Liver (tissue), 9 donors: ENCODE results near the gene SERINC4. TPM values are rescaled to one million over a fixed set of nuclear protein-coding genes. Genes with fewer than 3 reads are reported as not detected.

Experiments
- DNase-seq: peaks from one replicate; pipeline ENCODE4 v3.0.0-alpha.2; 2017; ENCODE audit warnings: low spot score
- H3K27ac ChIP-seq, 2 donors: one replicate each; pipeline ENCODE4 v1.7.0; 2013; ENCODE audit warnings: inconsistent platforms in 2 of 2, low read length in 2 of 2, control low read depth in 1 of 2, low read depth in 1 of 2, mild to moderate bottlenecking in 1 of 2
- H3K27me3 ChIP-seq, 4 donors: one replicate each; pipeline versions ENCODE4 v1.6.1 to v1.7.0; 2013; ENCODE audit warnings: low read length in 3 of 4, inconsistent platforms in 1 of 4, mild to moderate bottlenecking in 1 of 4, moderate library complexity in 1 of 4; ENCODE audit not compliant: control insufficient read depth in 4 of 4, insufficient read depth in 4 of 4
- H3K36me3 ChIP-seq, 4 donors: one replicate each; pipeline versions ENCODE4 v1.6.1 to v1.7.0; 2013; ENCODE audit warnings: low read length in 3 of 4, mild to moderate bottlenecking in 3 of 4, low read depth in 1 of 4, moderate library complexity in 1 of 4; ENCODE audit not compliant: control insufficient read depth in 4 of 4, insufficient read depth in 3 of 4
- H3K4me1 ChIP-seq, 4 donors: one replicate each; pipeline versions ENCODE4 v1.6.1 to v1.7.0; 2013; ENCODE audit warnings: low read length in 3 of 4, mild to moderate bottlenecking in 3 of 4, moderate library complexity in 1 of 4; ENCODE audit not compliant: control insufficient read depth in 4 of 4, insufficient read depth in 4 of 4
- H3K4me3 ChIP-seq, 3 donors: one replicate each; pipeline versions ENCODE4 v1.6.1 to v1.7.0; 2013; ENCODE audit warnings: low read length in 3 of 3, control low read depth in 1 of 3, low read depth in 1 of 3, mild to moderate bottlenecking in 1 of 3
- H3K9ac ChIP-seq, 2 donors: one replicate each; pipeline ENCODE4 v1.7.0; 2013; ENCODE audit warnings: low read length in 2 of 2, mild to moderate bottlenecking in 2 of 2, moderate library complexity in 2 of 2, control low read depth in 1 of 2, low read depth in 1 of 2
- H3K9me3 ChIP-seq, 4 donors: one replicate each; pipeline versions ENCODE4 v1.6.1 to v1.7.0; 2013; ENCODE audit warnings: low read length in 3 of 4; ENCODE audit not compliant: control insufficient read depth in 4 of 4
- CTCF ChIP-seq: fragments of 150-350 bp; IDR thresholded peaks from 2 replicates; pipeline ENCODE4 v1.5.1; 2017; ENCODE audit warnings: improper control_type of control experiment, low read depth, low read length; ENCODE audit not compliant: missing input control
- EGR1 ChIP-seq, 2 donors: IDR thresholded peaks; 2 replicates each; pipeline ENCODE4 v1.6.1; 2016 to 2018; ENCODE audit warnings: antibody characterized with exemption in 2 of 2, low read depth in 2 of 2
- FOXA1 ChIP-seq: IDR thresholded peaks from 2 replicates; pipeline ENCODE4 v1.6.1; 2016; ENCODE audit warnings: antibody characterized with exemption
- FOXA2 ChIP-seq: IDR thresholded peaks from 2 replicates; pipeline ENCODE4 v1.6.1; 2016; ENCODE audit warnings: antibody characterized with exemption
- GABPA ChIP-seq, 2 donors: IDR thresholded peaks in 1 of 2; conservative IDR thresholded peaks in 1 of 2; 2 replicates each; pipeline ENCODE4 v1.6.1; 2016; ENCODE audit warnings: antibody characterized with exemption in 2 of 2, mild to moderate bottlenecking in 1 of 2, moderate library complexity in 1 of 2
- HNF4A ChIP-seq, 2 donors: conservative IDR thresholded peaks; 2 replicates each; pipeline ENCODE4 v1.6.1; 2016; ENCODE audit warnings: antibody characterized with exemption in 2 of 2, mild to moderate bottlenecking in 2 of 2
- HNF4G ChIP-seq: IDR thresholded peaks from 2 replicates; pipeline ENCODE4 v1.6.1; 2016; ENCODE audit warnings: antibody characterized with exemption
- JUND ChIP-seq, 2 donors: IDR thresholded peaks; 2 replicates each; pipeline ENCODE4 v1.6.1; 2016; ENCODE audit warnings: antibody characterized with exemption in 2 of 2
- NR2F2 ChIP-seq: IDR thresholded peaks from 2 replicates; pipeline ENCODE4 v1.6.1; 2016; ENCODE audit warnings: antibody characterized with exemption
- RAD21 ChIP-seq, 2 donors: IDR thresholded peaks; 2 replicates each; pipeline ENCODE4 v1.6.1; 2016; ENCODE audit warnings: antibody characterized with exemption in 2 of 2, mild to moderate bottlenecking in 2 of 2
- REST ChIP-seq: IDR thresholded peaks from 2 replicates; pipeline ENCODE4 v1.6.1; 2016; ENCODE audit warnings: antibody characterized with exemption, mild to moderate bottlenecking
- RXRA ChIP-seq, 2 donors: IDR thresholded peaks; 2 replicates each; pipeline ENCODE4 v1.6.1; 2017 to 2018; ENCODE audit warnings: antibody characterized with exemption in 2 of 2, mild to moderate bottlenecking in 1 of 2
- SP1 ChIP-seq: IDR thresholded peaks from 2 replicates; pipeline ENCODE4 v1.6.1; 2018; ENCODE audit warnings: antibody characterized with exemption, mild to moderate bottlenecking
- TAF1 ChIP-seq: conservative IDR thresholded peaks from 2 replicates; pipeline ENCODE4 v1.6.1; 2016; ENCODE audit warnings: antibody characterized with exemption, mild to moderate bottlenecking
- YY1 ChIP-seq: IDR thresholded peaks from 2 replicates; pipeline ENCODE4 v1.6.1; 2016; ENCODE audit warnings: antibody characterized with exemption, mild to moderate bottlenecking
- ZBTB33 ChIP-seq: IDR thresholded peaks from 2 replicates; pipeline ENCODE4 v1.6.1; 2016; ENCODE audit warnings: antibody characterized with exemption
- WGBS: extraction: QIAGEN DNeasy Blood & Tissue Kit; methylation state at CpG from one replicate; pipeline ENCODE4 v1.1.7; 2013; 5-methylcytosine and 5-hydroxymethylcytosine counted together
- polyA plus RNA-seq, 2 donors: library from polyadenylated mRNA; stranded (reverse) in 1 of 2; unstranded in 1 of 2; fragments of 200-250 nt in 1 of 2; fragments of >200 nt in 1 of 2; fragmentation: Nextera tagmentation in 1 of 2; extraction: Ambion mirVana in 1 of 2; gene quantifications; one replicate each; pipeline versions ENCODE4 v1.2.1 to v1.2.3, GENCODE V29; 2013 to 2015
- total RNA-seq, 2 donors: library from RNA; depleted of rRNA; stranded (reverse); fragments of >200 nt; gene quantifications; one replicate each; pipeline ENCODE4 v1.2.3, GENCODE V29; 2014
- TF ChIP-seq, protein P1 (sequence below): IDR thresholded peaks from 2 replicates; pipeline ENCODE4 v1.6.1; 2016; ENCODE audit warnings: antibody characterized with exemption
- TF ChIP-seq, protein P2 (sequence below): IDR thresholded peaks from 2 replicates; pipeline ENCODE4 v1.6.1; 2016; ENCODE audit warnings: antibody characterized with exemption
- donor health status: healthy.
- donor health status: healthy.
- donor health status: healthy.
- donor health status: healthy.
- donor health status: healthy.

Gene SERINC4
- total and polyA plus RNA-seq, 4 donors: 0.06 TPM; not detected in 3

DNA sequence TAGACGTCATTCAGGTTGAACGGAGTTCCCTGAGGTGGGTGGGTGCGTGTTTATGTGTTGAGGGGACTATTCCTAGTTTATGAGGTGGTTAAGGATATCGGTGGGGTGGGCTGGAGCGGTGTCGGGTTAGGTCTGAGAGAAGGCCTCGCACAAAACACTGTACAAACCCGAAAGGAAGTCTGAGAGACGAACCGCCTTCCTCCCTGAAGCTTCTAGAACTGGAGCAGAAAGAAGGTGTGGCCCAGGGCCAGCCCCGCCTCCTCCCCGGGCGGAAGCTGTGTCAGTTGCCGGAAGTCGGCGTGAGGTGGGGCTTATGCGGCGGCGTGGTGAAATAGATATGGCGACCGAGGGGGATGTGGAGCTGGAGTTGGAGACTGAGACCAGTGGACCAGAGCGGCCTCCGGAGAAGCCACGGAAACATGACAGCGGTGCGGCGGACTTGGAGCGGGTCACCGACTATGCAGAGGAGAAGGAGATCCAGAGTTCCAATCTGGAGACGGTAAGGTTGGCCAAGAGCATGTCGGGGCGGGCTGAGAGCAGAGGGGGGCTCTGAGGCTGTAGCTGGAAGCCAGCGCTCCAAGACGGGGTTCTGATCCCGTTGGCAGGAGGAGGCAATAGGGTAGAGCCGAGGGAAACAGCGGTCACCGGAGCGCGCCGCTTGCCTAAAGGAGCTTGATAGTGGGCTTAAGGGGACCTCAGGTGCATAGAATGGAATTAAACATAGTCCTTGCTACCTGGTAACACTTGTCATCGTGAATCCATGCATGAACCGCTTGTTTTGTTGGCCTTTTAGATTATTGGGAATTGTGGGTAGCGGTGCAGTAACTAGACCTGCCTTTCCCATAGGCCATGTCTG is 494 bp upstream of the SERINC4 start, which contains the start of gene HYPK:
TSS of gene HYPK (plus strand) at position 314 of the 856 bp plus-strand sequence. CDS start at position 338, 24 bp downstream.
- peaks cover 0 to 8% (median 6%) of the 10 kb centered on the region in 4 donors for H3K4me1 ChIP-seq
- H3K27ac ChIP-seq: peak within 1 kb of the TSS; percentile 95 to 98
- WGBS: 8% methylated on average over 44 of the region's 44 CpGs
- H3K27me3 ChIP-seq: no peaks in the 10 kb centered on the region
- peak; percentile 93 for DNase-seq
- H3K36me3 ChIP-seq: peaks cover 3 to 32% (median 20%) of the 10 kb centered on the region in 4 donors
- TF ChIP-seq FOXA1 (no peak), GABPA (IDR thresholded peaks at IDR 0.05 in 1 of 2, conservative IDR thresholded peaks at IDR 0.05 in 1 of 2) (peak; percentile 88 to 97), ZBTB33 (no peak), JUND (IDR thresholded peaks at IDR 0.05) (no peak), YY1 (peak; percentile 96), EGR1 (IDR thresholded peaks at IDR 0.05; ENCODE audit: low read depth in 2 of 2) (no peak), HNF4A (conservative IDR thresholded peaks at IDR 0.05) (no peak), FOXA2 (no peak), TAF1 (no peak), HNF4G (no peak), NR2F2 (no peak), RXRA (IDR thresholded peaks at IDR 0.05) (no peak), CTCF (no peak), RAD21 (IDR thresholded peaks at IDR 0.05) (no peak), SP1 (peak; percentile 47), REST (peak; percentile 69)
- TF ChIP-seq, protein P1, sequence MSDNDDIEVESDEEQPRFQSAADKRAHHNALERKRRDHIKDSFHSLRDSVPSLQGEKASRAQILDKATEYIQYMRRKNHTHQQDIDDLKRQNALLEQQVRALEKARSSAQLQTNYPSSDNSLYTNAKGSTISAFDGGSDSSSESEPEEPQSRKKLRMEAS: peak; percentile 61
- TF ChIP-seq, protein P2, sequence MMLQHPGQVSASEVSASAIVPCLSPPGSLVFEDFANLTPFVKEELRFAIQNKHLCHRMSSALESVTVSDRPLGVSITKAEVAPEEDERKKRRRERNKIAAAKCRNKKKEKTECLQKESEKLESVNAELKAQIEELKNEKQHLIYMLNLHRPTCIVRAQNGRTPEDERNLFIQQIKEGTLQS: no peak
- no peaks in the 10 kb centered on the region for H3K9me3 ChIP-seq
- H3K4me3 ChIP-seq: peak within 1 kb of the TSS; percentile 81 to 98 (median 95)
- H3K9ac ChIP-seq: peak within 1 kb of the TSS; percentile 69 to 96
